Epithelial cell of proximal tubule (primary cell): ENCODE measurements around the gene MED8. TPM values are rescaled to one million over a fixed set of nuclear protein-coding genes. Genes with fewer than 3 reads are reported as not detected.
A peak's percentile ranks its signal among the peaks of the same experiment; 100 is the strongest.

Source experiments
- DNase-seq: peaks from one replicate; pipeline ENCODE4 v3.0.0-alpha.2; 2011; ENCODE audit warnings: low read depth
- H3K4me3 ChIP-seq: 2 replicates; pipeline ENCODE4 v1.5.1; 2011; ENCODE audit warnings: low read depth, mild to moderate bottlenecking, low read length
- CTCF ChIP-seq: conservative IDR thresholded peaks from 2 replicates; pipeline ENCODE4 v1.5.1; 2012; ENCODE audit warnings: low read depth, mild to moderate bottlenecking, low read length
- total RNA-seq: library from RNA; depleted of rRNA; stranded (reverse); fragments of >200 nt; gene quantifications from 2 replicates; pipeline ENCODE4 v1.2.3, GENCODE V29; 2015

The MED8 gene
- total RNA-seq, 1 donor from 2014 or later = 25.2 TPM

GRCh38 chr1:43360616-43361015 lies 29.0 kb downstream of the MED8 start:
- no peak for TF ChIP-seq CTCF
- no peak for DNase-seq

GRCh38 chr1:43359696-43360095 lies 29.9 kb downstream of the MED8 start:
- DNase-seq = no peak
- H3K4me3 ChIP-seq = peak overlapping the region; percentile 76
- no peak for TF ChIP-seq CTCF

More at GRCh38 chr1:43360616-43361015, 29.0 kb downstream of the MED8 start:
- H3K4me3 ChIP-seq = peak overlapping the region; percentile 76

GRCh38 chr1:43358746-43359693 lies 30.6 kb downstream of the MED8 start, which contains the start of gene CDC20:
CDC20 (plus strand) TSS chr1:43358981; CDS start chr1:43359216, 235 bp downstream.
- no peak for TF ChIP-seq CTCF
- peak within 1 kb of the TSS; percentile 76 for H3K4me3 ChIP-seq
- DNase-seq = no peak

GRCh38 chr1:43358121-43358745 lies 31.4 kb downstream of the MED8 start:
- peak; percentile 71 for TF ChIP-seq CTCF
- peak overlapping the region; percentile 76 for H3K4me3 ChIP-seq
- no peak for DNase-seq

- DNase-seq = no peak
- no peak overlapping the region for H3K4me3 ChIP-seq
- no peak for TF ChIP-seq CTCF
Observed at GRCh38 chr1:43357251-43357650, 32.3 kb downstream of the MED8 start.

GRCh38 chr1:43354936-43355335 lies 34.7 kb downstream of the MED8 start:
- TF ChIP-seq CTCF = no peak
- DNase-seq = no peak

More at GRCh38 chr1:43354936-43355335, 34.7 kb downstream of the MED8 start:
- H3K4me3 ChIP-seq = no peak overlapping the region
